Tibial nerve (tissue), 4 donors: ENCODE measurements around the gene AKR1C2.

Experiments
- CTCF ChIP-seq, 5 experiments: fragments of 200-600 bp in 3 of 5; fragments of 450-650 bp in 2 of 5; sonication (generic) in 3 of 5; IDR thresholded peaks; one replicate each; pipeline ENCODE4 v1.5.1; 2016 to 2019; ENCODE audit warnings: antibody characterized with exemption in 5 of 5, mild to moderate bottlenecking in 3 of 5, moderate library complexity in 2 of 5
- EP300 ChIP-seq, 2 donors: sonication (generic); formaldehyde crosslinking; IDR thresholded peaks; one replicate each; pipeline ENCODE4 v1.6.1; 2017; ENCODE audit warnings: antibody characterized with exemption in 2 of 2, mild to moderate bottlenecking in 1 of 2
- POLR2A ChIP-seq, 2 donors: fragments of 450-650 bp; IDR thresholded peaks; one replicate each; pipeline ENCODE4 v1.6.1; 2017; ENCODE audit warnings: antibody characterized with exemption in 2 of 2, mild to moderate bottlenecking in 2 of 2, moderate library complexity in 2 of 2

GRCh38 chr10:5038101-5038500, 34.4 kb upstream of the AKR1C2 start:
- TF ChIP-seq POLR2A (IDR thresholded peaks at IDR 0.05): no peak
- TF ChIP-seq CTCF (IDR thresholded peaks at IDR 0.05): no peak
- TF ChIP-seq EP300 (IDR thresholded peaks at IDR 0.05): no peak
